ENCODE results near the gene TUSC2.

The TUSC2 gene

DNA sequence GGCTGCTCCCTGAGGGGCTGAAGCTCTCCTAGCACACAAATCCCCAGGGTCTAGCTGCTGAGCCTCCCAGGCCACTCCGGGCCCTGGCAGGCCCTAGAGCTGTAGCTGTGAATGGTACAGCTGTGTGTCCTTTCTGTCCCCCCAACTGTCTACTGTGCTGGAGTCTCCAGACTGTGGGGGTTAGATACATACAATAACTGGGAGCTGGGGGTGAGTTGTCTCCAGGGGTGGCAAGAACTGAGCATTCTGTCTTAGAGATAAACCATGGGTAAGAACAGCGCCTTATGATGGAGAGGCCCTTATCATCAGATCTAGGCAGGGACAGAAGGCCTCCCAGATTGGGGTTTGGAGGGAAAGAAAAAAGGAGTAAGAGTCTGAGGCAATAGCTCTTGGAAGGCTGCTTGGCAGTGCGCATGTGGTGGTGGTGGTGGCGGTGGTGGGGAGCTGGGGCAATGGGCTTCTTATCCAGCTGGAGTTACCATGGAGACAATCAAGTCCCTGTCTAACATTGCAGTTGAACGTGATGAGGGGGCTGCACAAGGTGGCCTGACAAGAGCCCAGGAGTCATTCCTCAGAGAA lies 26.3 kb upstream of the TUSC2 start:
- DNase-seq, result no peak

DNA sequence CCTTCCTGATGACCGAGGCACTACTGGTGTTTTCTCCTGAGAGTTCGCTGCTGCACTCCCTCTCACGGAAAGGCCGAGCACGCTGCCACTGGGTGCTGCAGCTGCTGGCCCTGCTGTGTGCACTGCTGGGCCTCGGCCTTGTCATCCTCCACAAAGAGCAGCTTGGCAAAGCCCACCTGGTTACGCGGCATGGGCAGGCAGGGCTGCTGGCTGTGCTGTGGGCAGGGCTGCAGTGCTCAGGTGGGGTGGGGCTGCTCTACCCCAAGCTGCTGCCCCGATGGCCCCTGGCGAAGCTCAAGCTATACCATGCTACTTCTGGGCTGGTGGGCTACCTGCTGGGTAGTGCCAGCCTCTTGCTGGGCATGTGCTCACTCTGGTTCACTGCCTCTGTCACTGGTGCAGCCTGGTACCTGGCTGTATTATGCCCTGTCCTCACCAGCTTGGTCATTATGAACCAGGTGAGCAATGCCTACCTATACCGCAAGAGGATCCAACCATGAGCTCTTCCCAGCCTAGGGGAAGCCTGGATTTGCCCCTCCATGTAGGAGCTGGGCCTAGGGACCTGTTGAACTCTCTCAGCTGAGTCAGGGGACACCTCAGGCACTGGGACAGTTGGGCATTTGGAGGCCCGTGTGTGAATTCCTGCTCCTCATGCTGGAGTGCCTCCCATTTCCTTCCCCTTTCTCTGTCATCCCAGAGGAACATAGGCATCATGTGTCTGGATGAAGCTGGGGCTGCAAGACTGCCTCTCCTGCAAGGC lies 25.4 kb upstream of the TUSC2 start:
- no peak for DNase-seq

DNA sequence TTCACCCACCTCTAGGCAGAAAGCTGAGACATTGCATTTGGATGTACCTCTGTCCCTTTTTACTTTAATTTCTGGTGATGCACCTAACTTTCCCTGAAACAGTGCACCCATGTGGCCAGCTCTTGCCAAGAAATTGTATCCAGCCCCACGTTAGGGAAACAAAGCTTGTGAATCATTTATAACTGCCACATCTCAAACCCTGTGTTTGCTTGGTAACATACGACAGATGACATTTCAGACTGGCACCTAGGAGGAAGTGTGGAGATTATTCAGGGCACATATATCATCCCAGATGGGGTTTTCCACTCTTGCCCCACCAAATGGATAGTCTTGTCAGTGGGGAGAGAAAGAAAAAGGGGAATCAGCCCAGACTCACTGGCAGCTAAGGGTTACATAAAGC lies 24.8 kb upstream of the TUSC2 start:
- no peak for DNase-seq

DNA sequence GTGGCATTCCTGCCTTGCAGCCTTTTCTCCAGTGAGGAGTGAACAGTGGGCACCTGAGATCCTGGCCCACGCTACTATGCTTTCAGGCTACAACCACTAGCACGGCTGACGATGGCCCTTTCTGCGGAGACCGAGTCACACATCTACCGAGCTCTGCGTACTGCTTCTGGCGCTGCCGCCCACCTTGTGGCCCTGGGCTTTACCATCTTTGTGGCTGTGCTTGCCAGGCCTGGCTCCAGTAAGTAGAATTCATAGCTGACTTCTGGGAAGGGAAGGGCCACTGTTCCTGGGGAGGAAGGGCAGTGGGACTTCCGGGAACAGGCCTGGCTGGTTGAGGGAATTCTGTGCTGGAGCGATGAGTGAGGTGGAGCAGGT lies 23.3 kb upstream of the TUSC2 start:
- DNase-seq, result no peak

DNA sequence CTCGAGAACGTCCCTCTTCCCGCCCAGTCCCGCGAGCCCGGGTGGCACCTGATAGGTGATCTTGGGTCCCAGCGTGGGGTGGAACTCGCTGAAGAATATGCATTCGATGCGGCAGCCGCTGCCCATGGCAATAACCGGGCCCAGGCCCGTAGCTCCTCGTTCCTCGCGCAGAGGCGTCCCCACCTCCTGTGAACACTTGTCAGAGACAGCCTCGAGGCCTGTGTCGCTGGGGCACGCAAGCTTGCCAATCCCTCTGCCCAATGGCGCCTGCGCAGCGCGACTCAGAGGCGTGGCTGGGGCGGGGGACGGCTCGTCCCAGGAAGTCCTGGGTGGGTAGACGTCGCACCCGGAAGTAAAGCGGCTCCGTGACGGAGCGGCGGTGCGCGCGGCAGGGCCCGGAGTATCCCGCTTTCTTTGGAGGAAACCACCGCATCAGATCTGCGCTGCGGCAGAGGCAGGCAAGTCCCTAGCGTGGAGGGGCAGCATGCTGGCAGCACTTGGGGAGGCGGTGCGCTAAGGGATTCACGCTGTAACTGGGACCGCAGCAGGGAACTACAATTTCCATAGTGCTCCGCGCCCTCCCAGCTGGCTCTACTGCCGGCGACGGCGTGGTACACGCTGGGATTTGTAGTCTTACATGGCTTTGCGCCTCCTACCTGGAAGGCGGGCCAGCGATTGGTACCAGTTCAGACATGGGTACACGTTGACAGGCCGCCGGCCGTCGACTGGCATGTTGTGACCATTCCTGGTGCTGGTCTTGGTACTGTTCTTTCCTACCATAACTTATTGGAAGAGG lies 22.7 kb upstream of the TUSC2 start, which contains the start of the genes CYB561D2 and NPRL2:
Gene CYB561D2 (plus strand): TSS at position 336 of the 796 bp plus-strand sequence. CDS start 572 bp downstream, outside the sequence.
Gene NPRL2 (minus strand): TSS at position 249 of the 796 bp plus-strand sequence. CDS start 123 bp downstream, at position 126.
- DNase-seq, result peak; percentile 97 to 99

DNA sequence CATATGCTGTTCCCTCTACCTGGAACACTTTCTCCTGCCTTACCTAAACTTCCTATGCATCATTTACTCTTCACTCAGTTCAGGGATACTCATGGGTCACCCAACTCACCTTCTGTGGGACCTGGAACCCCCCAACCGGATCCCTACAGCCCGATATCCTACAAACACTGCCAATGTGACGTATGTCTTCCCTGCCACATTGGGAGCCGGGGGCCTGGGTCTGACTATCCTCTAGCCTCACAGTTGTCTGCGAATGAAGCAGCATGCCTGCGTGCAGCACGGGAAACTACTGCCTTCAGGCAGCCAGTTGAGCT lies 22.1 kb upstream of the TUSC2 start:
- no peak for DNase-seq

DNA sequence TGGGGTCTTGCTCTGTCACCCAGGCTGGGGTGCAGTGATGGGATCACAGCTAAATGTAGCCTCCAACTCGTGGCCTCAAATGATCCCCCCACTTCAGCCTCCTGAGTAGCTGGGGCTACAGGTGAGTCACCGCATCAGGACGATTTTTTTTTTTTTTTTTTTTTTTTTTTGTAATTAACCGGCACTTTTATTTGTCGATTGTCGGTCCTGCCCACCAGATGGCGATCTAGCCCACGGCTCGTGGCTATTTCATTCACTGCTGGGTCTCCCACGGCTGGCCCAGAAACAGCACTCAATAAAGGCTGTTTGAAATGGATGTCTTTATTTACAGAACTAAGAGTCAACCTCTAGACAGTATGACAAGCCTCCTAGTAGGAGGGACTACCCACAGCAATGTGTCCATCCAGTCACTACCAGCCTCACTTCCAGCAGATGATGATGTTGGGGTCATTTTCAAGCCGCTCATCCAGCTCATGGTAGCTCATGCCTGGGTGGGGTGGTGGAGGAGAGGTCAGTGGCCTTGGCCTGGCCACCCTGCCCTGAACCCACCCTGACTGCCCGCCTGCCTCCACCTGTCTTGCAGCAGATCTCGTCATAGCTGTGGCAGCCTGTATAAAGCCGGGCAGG lies 19.3 kb upstream of the TUSC2 start:
- peak; percentile 76 to 77 for DNase-seq

DNA sequence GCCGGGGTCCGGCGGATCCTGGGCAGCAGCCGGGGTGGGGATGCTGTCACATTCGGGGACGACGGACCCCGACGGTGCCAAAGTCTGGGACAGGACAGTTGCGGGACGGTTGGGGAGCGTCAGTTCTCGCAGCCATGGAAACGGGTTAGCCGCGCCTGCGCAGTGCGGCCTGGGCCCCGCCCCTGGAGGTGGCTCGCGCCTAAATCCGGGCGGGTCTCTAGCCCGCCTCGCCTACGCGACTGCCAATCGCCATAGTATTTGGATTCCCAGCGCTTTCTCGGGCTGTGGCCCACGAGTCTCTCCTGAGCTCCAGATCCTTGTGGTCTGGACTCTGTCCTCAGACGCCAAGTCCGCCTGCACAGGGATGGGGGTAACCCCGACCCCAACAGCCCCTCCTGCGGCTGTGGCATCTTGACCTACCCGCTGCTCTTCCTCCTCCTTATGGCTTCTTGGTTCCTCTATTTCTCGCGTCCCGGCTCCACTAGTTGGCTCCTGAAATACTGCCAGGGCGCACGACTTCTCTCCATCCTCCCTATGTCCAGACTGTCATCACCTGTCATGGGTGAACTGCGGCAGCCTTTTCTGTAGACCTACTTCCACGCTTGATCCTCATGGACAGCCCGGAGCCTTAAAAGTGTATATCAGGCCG lies 17.7 kb upstream of the TUSC2 start, which contains the start of gene ZMYND10:
Gene ZMYND10 (minus strand): TSS at position 147 of the 649 bp plus-strand sequence. CDS start 153 bp downstream, outside the sequence.
- peak; percentile 71 to 74 for DNase-seq

DNA sequence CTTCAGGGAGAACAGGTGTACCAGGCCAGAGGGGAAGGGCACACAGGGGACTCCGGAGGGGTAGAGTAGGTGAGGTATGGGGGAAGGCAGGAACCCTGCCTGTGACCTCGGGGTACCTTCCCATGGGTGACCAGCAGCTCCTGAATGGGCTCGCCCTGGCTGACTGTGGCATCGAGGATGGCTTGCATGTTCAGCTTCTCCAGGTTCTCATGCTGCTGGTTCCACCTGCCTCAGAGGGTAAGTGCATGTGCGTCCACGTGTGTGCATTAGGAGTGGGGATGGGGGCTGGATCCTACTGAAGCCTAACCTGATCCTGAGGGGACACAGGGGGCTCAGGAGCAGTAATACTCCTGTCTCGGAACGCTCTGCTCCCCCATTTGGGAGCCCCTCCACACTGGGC lies 17.0 kb upstream of the TUSC2 start:
- no peak for DNase-seq

DNA sequence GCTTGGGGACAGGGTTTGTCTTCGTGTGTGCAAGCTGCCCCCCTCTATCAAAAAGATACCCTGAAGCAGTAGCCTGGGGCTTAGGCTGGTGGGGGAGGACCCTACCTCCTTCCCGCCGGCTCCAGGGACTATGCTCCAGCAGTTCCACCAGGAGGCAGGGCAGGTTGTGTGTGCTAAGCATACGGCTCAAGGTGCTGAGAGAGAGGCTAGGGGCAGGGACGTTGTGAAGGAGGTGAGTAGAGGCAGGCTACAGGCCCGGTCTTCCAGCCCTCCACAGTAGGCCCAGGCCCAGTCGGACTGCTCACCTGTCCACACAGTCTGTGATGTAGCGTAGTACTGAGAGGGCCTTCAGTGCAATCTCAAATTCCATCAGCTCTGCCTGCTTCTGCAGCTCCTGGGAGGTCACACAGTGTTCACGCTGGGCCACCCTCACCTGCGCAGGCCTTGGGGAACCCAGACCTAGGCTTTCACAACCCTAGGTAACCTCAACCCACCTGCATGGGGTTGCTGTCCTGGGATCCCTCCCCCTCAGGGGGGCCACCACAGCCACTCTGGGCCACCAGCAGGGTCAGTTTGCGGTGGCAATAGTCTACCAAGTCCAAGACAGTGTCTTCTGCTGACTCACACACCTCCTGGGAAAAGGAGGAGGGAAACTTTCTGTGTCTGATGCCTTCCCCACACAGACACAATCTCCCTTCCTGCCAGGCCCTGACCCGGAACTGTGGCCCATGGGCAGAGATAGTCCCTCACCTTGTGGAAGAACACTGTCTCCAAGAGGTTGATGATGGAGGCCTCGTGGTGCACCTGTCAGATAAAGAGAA lies 15.0 kb upstream of the TUSC2 start:
- no peak for DNase-seq

DNA sequence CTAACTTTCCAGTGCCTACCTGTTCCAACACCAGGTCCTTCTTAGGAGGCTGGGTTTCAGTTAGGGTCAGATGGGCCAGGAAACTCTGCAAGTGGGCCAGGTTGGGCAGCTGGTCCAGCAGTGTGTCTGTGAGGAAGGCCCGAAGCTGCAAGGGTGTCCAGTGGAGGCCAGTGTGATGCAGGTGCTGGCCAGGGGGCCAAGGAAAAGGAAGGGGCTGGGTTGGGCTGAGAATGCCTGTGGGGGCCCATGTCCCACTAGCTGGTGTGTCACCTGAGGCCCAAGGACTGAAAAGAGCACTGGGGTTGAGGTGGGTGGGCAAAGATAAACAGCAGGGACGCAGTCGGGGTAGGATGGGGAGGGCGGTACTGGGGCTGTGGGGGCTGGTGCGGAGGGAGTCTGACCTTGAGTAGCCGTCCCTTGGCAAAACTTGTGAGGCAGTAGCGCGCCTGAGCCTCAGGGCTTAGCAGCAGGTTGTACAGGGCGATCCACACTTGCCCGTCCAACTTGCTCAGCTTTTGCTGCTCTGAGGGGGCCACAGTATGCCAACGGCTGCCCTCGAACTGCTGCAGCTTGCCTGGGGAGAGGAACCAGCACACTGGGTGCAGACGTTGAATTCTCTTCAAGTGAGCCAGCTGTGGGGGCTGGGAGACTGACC lies 14.1 kb upstream of the TUSC2 start:
- no peak for DNase-seq

DNA sequence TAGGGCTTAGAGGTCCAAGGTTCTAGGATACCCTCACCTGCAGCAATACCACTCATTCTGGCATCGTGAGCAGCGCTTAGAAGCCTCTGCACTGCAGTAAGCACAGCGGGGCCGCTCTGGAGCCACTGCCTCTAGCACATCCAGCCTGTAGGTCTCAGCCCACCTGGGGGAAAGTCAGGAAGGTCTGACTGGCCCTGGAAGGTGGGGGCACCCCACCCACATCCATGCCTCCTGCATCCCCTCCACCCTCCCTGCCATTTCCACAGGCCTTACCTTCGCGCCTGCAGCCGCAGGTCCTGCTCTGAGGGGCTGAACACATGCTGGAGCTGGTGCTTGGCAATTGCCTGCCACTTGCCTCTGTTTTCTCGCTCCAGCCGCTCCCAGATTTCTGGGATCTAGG lies 13.5 kb upstream of the TUSC2 start:
- DNase-seq, result no peak

DNA sequence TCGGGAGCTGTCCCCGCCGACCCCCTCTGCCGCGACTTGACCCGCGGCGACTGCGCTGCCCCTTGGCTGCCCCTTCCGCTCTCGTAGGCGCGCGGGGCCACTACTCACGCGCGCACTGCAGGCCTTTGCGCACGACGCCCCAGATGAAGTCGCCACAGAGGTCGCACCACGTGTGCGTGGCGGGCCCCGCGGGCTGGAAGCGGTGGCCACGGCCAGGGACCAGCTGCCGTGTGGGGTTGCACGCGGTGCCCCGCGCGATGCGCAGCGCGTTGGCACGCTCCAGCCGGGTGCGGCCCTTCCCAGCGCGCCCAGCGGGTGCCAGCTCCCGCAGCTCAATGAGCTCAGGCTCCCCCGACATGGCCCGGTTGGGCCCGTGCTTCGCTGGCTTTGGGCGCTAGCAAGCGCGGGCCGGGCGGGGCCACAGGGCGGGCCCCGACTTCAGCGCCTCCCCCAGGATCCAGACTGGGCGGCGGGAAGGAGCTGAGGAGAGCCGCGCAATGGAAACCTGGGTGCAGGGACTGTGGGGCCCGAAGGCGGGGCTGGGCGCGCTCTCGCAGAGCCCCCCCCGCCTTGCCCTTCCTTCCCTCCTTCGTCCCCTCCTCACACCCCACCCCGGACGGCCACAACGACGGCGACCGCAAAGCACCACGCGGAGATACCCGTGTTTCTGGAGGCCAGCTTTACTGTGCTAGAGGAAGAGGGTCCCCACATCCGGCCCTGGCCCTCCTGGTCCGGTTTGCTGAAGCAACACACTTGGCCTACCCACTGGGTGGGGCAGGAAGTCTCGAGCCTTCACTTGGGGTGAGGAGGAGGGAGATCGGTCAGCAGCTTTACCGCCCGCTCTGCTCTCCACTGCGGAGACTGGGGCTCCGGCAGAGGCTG lies 12.7 kb upstream of the TUSC2 start, which contains the start of gene RASSF1:
Gene RASSF1 (minus strand): TSS at position 389 of the 882 bp plus-strand sequence. CDS start 31 bp downstream, at position 358.
- peak; percentile 48 to 54 for DNase-seq

DNA sequence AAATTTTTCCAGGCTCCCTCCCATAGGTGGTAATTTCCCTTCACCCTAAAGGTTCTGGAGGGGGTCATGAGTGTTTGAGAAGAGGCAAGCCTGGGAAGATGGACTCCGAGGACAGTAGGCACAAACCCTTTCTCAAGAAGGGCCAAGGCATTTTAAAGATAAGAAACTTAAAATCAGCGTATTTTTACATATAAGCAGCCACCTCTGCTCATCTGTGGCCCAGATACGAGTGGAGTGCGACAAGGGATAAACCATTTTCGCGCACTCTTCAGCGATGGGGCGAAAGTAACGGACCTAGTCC lies 12.1 kb upstream of the TUSC2 start:
- DNase-seq, result no peak

DNA sequence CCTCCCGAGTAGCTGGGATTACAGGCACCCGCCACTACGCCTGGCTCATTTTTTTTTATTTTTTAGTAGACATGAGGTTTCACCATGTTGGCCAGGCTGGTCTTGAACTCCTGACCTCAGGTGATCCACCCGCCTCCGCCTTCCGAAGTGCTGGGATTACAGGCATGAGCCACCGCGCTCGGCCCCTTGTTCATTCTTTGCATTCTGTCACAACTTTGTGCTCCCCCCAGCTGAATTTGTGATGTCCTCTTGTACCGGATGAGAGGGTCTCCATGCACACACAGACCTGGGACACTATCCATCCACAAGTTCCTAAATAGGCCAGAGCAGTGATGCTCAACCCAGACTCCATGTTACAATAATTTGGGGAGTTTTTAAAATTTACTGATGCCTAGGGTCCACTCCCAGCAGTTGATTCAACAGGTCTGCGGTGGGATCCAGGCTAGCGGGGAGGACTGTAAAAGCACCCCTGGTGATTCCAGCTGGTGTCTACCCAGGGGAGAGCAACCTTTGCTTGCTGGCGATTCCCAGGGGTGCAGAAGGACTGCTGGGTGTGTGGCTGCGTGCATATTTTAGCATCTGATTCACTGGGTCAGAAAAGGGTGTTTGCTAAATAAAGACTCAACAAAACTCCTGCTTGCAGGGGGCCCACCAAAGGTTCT lies 11.6 kb upstream of the TUSC2 start:
- DNase-seq, result no peak

DNA sequence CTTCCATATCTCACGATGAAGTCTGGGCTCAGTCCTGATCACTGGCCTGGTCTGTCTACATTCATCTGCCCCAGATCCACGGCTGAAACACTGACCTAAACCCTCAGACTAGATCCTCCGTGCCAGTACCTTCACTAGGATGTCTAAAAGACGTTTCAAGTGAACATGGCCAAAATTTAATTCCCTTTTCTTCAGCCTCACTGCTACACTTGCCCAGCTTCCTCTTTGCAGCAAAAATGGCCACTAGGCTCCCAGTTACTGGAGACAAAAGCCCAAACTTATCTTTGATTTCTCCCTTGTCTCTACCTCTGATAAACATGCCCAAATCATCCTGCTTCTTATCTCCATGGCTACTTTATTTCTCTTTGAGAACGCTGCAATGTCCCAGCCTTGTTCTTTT lies 10.9 kb upstream of the TUSC2 start:
- DNase-seq, result no peak

DNA sequence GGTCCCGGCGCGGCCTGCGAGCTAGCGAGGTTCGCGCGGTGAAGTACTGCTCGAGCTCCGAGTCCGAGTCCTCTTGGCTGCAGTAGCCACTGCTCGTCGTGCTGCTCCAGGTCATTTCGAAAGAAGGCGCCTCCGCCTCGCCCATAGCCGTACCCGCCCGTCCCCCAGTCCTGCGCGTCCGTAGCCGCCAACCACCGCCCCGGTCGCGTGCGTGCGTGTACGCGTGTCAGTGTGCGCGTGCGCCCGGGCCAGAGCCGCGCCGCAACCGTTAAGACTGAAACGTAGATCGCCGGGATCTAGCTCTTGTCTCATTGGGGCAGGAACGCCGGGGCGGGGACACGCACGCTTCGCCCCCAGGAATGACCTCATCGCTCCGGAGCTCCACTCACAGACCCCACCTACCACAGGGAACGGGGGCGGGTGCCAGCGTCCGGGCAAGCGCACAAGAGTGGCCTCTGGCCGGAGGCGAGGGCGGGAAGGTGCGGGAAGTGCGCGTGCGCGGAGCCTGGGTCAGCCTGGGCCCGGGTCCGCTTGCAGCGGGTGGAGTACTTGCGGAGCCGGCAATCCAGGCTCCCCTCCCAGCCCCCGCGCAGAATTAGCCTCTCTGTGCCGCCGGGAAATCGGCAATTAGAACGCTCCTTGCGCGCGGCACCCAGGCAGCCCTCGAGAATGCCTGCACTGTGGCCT lies 9.3 kb upstream of the TUSC2 start:
- peak; percentile 93 to 95 for DNase-seq

DNA sequence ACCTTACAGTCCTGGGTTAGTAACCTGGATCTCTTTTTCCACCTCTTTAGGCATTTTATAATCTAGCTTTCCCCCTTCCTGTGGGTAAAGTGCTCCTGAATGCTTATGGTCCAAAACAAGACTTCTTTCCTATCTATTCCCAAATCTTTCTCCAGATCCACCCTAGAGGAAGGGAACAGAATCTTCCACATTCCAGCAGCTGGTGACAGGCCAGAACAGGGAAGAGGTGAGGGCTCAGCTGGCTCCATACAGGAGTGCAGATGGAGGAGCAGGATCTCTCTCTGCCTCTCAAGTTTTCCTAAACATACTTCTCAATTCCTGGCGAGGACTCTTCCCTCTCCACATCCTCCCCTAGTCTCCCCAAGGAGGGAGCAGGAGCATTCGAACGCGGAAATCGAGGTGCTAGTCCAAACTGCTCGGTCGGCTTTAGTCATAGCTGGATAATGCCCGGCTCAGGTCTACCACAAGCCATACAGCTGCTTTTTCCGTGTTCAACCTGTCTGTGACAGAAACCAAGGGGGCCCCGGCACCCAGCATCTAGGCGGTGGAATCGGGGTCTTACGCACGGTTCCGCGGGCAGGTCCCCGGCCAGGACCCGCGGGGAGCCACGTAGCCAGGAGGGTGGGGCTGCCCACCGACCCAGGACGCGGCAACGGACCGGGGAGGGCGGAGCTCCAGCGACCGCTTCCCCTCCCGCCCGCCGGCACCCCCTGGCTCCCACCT lies 8.6 kb upstream of the TUSC2 start:
- DNase-seq, result no peak
